GM12801 (cell line): ENCODE measurements around the gene UPK3A.

Source experiments
- CTCF ChIP-seq: IDR thresholded peaks from one replicate; pipeline ENCODE4 v1.5.1; 2011; ENCODE audit warnings: control low read depth; ENCODE audit not compliant: insufficient read length; ENCODE audit errors: extremely low read depth

Gene UPK3A

GRCh38 chr22:45284705-45285262 is at the start of gene UPK3A:
TSS of gene UPK3A (plus strand) at chr22:45284949. CDS start at chr22:45285014, 65 bp downstream.
- TF ChIP-seq CTCF: no peak

GRCh38 chr22:45235101-45235777 is 49.5 kb upstream of the UPK3A start:
- no peak for TF ChIP-seq CTCF

GRCh38 chr22:45235851-45236342 is 48.9 kb upstream of the UPK3A start:
- TF ChIP-seq CTCF: no peak

- TF ChIP-seq CTCF: no peak
Measured at GRCh38 chr22:45237065-45237990, 47.4 kb upstream of the UPK3A start.

DNA sequence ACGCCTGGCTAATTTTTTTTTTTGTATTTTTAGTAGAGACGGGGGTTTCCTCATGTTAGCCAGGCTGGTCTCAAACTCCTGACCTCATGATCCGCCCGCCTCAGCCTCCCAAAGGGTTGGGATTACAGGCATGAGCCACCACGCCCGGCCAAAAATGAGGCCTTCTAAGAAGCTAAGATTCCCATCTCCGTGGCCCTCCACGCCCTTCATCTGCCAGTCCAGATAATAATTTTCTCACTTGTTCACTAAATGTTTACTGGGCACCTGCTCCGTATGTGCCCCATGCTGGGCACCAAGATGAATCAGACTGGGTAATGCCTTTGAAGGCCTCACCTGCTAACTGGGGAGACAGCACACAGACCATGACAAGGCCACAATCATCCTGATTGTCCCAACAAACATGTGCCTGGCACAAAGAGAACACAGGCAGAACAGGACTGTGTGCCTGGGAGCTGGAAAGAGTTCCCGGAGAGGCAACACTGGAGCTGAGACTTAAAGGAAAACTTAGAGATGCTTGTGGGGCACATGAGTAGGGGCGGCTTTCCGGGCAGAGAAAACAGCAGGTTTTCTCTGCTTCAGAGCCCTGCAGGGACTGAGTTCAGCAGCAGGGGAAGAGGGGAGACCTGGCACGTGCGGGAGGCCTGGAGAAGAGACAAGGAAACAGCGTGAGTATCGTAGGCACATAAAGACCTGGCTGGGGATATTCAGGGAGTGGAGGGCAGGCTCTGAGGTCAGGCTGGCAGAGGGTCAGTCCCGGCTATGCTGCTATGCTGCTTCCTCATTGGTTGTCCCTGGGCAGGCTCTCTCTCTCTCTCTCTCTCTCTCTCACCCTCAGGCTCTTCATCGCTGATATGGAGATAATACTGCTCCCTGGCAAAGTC is 46.4 kb upstream of the UPK3A start:
- TF ChIP-seq CTCF: no peak

GRCh38 chr22:45238957-45239680 is 45.6 kb upstream of the UPK3A start:
- TF ChIP-seq CTCF: no peak
